Posterior cingulate gyrus (tissue), 11 donors: Measurements from ENCODE around the gene THSD4.
"Not testable (repeated sequence)": the region's sequence is repeated elsewhere in the genome, so short reads cannot be mapped to it uniquely, and the experiment has no call there.

Experiments used
- DNase-seq, 10 donors: peaks; one replicate each; pipeline versions ENCODE4 v3.0.0 to v3.0.0-alpha.2; 2020 to 2021; ENCODE audit warnings: mixed read lengths in 3 of 10
- intact Hi-C: fragments of 100-400 bp; cut with DNase I; formaldehyde crosslinking; loops from one replicate; pipeline ENCODE4 v1.15.1; 2023

THSD4 gene

DNA sequence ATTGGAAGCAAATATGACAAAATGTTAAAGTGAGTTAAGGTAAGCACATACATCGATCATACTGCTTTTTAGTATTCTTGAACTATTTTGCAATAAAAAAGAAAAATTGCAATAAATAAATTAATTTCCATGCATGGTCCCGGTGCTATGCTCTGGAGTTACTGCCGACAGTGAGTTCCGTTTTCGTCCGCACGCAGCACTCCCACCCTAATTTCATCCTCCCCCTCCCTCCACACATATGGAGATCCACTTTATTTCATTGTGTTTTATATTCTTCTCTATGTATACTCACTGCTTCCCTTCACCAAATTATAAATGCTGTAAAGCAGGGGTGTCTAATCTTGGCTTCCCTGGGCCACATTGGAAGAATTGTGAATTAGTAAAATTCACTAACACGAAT, 247.3 kb downstream of the THSD4 start:
- DNase-seq = no peak
- intact Hi-C loops = no loop called here

DNA sequence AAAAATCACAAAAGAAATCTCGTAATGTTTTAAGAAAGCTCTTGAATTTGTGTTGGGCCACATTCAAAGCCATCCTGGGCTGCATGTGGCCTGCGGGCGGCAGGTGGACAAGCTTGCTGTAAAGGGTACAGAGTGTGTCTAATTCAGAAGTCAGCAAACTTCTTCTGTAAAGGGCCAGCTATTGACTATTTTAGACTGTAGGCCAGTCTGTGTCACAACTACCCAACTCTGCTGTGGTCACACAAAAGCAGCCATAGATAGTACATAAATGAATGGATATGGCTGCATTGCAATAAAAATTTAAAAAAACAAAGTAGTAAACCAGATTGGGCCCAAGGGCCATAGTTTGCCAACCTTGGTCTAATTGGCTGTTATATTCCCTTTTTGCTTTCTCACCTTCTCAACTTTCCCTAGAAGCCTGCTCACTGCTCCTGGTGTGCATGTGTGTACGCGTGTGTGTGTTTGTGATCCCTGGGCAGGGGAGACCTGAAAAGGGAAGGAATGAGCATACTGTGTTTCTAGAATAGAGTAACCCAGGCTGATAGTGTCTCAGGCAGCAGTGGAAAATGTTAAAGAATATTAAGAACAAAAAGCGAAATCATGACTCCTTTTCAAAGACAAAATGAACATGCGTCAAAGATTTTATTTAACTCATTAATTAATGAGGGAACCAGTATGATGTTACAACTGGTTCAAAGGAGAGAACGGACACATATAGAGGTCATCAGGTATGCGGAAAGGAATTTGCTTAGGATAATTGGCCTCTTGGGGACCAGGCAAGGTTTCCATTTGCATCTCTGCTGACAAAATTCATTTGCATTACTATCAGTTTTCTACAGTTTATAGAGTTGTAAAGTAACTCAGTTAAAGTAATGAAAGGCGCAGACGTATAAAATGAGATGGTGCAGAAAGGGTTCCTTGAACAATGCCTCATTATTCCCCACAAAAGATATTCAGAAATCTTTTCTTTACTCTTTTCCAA, 248.0 kb downstream of the THSD4 start:
- intact Hi-C loops = no loop called here
- DNase-seq = no peak

DNA sequence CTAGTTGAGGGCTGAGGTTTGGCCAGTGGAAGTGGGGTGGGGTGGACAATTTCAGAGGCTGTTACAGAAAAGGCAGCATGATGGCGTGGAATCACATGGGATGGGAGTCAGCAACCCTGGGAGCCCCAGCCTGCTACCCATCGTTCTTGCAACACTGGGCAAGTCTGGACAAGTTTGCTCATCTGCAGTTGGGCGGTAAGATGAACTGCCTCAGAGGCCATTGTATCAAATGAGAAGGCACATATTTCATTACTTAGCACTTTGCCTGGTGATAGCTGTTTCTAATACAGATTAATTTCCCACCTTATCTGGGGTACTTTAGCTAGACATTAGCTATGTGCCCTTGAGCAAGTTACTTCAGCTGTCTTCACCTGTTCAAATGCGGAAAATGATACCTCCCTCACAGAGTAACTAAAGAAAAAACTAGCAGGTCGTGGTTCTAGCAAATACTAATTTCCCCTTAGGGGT, 248.9 kb downstream of the THSD4 start:
- intact Hi-C loops = no loop called here
- no peak for DNase-seq

DNA sequence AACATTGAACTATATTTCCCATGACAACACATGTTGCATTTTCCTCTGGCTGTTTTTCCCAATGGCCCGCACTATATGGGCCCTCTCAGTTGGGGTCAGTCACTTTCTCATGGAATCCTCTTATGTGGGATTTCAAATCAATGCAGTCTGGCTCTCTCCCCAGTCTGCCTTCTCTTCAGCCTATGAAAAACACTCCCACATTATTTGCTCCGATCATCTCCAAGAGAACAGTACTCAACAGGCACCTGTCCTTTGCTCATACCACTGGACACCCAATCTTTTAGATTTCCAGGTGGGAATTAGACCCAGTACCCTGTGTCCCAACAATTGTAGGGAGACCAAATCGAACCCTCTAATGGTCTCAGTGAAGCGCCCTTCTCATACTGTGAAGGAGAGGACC, 251.3 kb downstream of the THSD4 start:
- intact Hi-C loops = no loop called here
- no peak for DNase-seq

DNA sequence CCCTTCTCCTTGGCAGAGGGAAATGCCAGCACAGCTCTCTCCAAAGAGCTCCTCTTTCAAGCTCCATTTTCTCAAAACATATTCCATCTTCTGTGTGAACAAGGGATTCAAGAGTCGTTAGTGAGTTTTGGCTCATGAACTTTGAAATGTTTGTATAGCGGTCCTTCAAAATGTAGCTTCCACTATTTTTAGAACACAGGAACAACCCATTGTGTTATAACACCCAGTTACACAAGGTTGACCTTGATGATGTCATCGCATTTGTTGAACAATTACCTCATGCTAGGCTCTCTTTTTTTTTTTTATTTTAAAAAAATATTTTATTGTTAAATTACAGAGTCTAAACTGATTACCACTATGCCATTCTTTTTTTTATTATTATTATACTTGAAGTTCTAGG, 251.7 kb downstream of the THSD4 start:
- DNase-seq = no peak

DNA sequence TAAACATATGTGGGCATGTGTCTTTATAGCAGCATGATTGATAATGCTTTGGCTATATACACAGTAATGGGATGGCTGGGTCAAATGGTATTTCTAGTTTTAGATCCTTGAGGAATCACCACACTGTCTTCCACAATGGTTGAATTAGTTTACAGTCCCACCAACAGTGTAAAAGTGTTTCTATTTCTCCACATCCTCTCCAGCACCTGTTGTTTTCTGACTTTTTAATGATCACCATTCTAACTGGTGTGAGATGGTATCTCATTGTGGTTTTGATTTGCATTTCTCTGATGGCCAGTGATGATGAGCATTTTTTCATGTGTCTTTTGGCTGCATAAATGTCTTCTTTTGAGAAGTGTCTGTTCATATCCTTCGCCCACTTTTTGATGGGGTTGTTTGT, 252.5 kb downstream of the THSD4 start:
- DNase-seq, intact Hi-C loops: not testable (repeated sequence)

More for the DNA sequence above, 251.7 kb downstream of the THSD4 start:
- intact Hi-C loops = no loop called here

DNA sequence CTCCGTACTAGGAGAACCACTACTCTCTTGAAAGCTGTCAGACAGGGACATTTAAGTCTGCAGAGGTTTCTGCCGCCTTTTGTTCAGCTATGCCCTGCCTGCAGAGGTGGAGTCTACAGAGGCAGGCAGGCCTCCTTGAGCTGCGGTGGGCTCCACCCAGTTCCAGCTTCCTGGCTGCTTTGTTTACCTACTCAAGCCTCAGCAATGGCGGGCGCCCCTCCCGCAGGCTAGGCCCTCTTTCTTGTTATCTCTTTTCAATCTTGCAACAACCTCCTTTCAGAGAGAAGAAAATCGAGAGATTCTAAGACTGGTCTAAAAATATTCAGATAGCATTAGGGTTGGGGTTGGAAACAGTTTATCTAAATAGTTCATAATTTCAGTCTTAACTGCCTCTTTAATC, 257.5 kb downstream of the THSD4 start:
- intact Hi-C loops, DNase-seq: not testable (repeated sequence)

DNA sequence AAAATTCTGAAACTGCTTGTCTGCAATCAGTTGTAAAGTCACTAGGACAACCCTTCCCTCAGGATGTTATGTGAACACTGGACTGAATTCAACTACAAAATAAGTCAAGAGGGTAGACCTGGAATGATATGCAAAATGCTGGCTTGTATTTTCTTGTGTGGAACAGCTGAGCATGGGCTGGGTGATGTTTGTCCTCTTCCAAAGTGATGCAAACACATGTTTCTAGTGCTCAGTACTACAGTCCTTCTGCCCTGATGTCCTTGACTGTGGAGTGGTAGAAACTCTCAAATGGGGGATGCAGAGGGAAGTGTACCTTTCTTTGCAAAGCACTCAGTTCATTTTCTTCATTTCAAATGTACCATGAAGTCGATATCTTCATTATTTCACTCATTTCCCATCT, 258.6 kb downstream of the THSD4 start:
- no peak for DNase-seq
- intact Hi-C loops = no loop called here

DNA sequence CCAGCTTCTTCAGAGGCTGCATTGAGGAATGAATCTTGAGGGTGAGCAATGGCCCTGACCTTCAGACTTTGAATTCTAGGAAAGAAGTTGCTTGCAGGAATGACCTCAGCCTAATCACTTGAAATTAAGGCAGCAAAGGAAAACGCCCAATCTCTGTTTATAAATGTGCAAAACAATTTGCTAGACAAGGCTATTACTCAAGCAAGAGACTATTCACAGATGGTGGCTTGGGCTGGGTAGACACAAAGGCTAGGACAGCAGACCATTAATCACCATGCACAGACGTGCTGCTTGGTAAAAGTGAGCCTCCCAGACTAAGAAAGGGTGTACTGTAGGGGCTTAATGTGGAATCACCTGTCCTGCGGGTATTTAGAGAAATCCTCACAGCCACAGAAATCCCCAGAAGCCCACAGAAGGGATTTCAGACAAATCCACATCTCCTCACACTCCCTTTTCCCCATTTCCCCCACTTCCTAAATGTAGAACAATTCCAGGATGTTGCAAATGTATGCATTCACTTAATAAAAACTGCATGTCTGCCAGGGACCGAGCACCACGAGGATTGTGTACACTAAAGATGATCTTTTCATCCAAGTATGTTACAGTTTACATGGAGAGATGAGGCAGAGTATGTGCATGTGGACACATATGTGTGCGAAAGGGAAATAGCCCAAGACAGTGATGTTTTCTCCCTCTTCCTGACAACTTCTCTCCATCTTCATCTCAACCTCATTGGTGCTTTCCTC, 259.5 kb downstream of the THSD4 start:
- intact Hi-C loops = no loop called here

DNA sequence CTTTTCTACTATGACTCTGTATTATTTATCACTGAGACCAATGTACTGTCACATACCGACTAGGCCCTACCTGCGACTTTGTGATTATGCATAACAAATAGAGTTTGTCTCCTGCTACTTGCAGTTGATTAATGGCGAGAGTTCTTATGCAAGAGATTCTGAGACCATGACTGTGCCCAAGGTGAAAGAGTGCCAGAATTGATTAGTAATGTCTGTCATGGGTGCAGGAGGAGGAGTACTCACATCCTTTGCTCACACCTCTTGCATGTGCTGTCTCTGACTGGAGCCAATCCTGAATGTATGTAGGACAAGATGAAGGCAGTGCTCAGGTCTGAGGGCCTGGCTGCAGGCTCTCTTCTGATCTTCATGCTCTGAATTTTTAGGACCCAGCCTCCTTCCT, 260.7 kb downstream of the THSD4 start:
- no peak for DNase-seq
- intact Hi-C loops = no loop called here

More for the DNA sequence above, 259.5 kb downstream of the THSD4 start:
- DNase-seq = no peak

DNA sequence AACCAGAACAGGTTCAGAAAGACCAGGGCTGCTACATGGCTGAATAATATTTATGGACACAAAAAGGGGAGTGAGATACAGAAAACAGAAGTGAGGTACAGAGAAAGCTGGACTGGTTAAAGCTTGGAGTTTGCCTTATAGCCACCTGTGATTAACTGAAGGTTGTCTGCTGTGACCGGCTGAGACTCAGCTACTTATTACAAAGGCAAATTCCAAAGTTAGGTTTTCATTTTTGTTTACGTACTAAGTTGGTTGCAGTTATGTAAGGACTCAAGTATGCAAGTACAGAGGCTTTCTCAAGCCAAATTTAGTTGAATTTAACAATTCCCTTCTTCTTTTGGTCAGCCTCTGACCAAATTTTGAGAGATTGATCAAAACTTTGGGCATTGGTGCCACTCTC, 264.6 kb downstream of the THSD4 start:
- DNase-seq = no peak
- intact Hi-C loops = loop anchor here (10.0 kb wide), 1 partner anchor 425 kb away; no protein-coding TSS in a partner anchor

DNA sequence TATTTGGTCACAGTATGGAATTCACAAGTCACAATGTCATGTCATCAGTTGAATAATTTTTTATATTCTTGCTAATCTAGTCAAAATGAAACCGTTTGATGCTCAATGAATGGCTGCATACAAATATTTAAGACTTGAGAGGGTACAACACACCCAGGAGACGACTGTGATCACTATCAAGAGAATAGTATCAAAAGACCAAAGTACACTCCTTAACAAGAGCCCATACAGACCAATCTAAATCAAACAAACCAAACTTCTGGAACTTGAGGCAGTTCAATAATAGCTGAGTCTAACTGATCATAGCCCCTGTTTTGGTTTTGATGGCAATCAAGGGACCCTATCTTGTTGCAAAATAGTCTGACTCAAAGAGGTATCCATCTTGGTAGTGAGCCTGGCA, 265.1 kb downstream of the THSD4 start:
- no peak for DNase-seq
- intact Hi-C loops = loop anchor here (10.0 kb wide), 1 partner anchor 424 kb away; no protein-coding TSS in a partner anchor

DNA sequence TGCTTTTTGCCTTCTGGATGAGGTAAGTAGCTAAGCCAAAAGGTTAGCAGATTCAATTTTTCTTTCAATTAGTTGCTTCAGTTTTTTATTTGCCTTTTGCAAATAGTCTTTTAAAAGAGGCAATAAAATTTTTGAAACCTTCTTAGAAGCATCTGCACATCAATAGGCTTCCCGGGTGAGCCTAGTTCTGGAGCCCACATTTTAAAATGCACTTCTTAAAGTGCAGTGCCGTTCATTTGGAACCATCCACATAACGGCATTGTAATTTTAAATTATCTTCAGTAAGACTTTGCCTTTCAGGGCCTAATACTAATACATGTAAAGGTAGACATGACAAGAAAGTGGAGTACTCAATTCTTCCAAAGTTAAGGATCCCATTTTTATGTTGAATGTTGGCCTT, 269.2 kb downstream of the THSD4 start:
- no peak for DNase-seq
- intact Hi-C loops = loop anchor here (10.0 kb wide), 1 partner anchor 420 kb away; no protein-coding TSS in a partner anchor

DNA sequence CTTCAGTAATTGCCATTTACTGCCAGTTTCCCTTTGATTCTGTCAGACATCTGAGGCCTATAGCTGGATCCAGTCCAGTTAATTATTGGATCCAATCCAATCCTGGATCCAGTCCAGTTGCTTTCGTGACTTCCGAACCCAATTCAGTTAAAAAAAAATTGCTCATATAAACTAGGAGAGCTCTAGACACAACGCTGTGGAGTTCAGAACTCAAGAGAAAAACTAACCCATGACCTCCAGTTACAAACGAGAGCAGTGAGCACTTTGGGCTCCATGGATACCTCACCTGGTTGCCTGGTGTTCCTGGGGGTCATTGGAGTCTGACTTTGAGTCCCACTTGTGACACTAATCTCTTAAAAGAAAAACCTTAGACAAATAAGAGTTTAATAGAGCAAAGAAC, 269.8 kb downstream of the THSD4 start:
- no peak for DNase-seq
- intact Hi-C loops = loop anchor here (10.0 kb wide), 1 partner anchor 420 kb away; no protein-coding TSS in a partner anchor

DNA sequence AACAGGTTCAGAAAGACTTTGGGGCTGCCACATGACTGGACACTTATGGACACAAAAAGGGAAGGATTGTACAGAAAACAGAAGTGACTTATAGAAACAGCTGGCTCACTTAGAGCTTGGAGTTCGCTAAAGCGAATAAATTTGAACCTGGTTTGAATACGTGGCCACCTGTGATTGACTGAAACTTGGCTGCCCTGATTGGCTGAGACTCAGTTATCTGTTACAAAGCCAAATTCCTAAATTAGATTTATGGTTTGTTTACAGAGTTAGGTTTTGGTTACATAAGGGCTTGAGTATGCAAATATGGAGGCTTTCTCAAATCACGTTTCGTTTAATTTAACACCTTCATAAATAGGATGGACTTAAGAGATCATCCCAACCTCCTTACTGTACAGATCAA, 270.2 kb downstream of the THSD4 start:
- intact Hi-C loops = loop anchor here (10.0 kb wide), 1 partner anchor 419 kb away; no protein-coding TSS in a partner anchor
- DNase-seq = no peak

DNA sequence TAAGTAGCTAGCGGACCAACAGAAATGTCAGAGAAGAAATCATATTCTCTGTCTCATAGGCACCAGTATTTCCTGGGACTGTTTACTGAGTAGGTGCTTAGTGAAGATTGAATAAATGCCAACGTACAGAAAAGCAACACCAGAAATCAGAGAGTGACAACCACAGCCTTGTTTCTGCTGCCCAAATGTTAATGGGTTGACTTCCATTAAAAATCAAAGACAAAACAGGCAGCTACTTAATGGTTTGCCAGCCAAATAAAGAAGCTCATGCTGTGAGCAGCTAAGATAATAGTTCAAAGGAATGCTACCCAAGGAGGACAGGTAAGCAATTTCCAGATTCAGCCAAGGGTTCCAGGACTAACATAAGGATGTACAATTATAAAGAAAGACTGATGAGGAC, 270.7 kb downstream of the THSD4 start:
- intact Hi-C loops = loop anchor here (2.0 to 10.0 kb wide), 2 partner anchors 55 to 419 kb away; no protein-coding TSS in a partner anchor
- no peak for DNase-seq

DNA sequence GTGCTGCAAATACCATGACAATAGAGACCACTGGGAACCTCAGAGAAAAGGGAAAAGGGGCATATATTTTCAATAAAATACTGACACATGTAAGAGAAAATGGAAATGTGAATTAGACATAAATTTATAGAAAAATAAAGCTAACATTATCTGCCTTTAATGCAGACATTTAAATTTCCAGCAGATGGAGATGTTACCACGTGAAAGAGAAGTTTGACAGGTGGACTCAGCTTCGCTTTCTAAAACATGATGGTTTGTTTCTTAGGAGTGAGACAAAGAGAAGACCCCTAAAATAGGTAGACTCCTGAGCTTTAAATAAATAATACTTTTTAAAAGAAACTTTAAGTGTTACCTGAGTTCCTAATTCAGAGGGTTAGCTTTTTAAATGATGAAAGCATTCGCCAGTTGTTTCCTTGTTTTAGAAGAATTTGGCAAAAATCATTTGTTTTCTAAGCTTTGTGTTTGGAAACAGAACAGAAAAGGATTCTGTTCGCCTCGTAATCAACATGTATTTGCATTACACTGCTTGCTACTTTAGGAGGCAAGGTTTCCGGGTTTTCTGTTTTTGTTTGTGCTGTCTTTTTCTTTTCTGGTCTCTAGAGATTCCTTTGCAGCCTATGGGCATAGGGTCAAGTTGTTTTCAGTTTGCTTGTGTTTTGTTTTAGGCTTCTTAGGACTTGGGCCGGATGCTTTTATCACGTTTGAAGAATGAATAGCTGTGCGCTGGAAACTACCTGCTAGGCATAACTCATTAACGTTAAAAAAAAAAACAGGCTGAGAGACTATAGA, 271.4 kb downstream of the THSD4 start:
- intact Hi-C loops = loop anchor here (2.0 to 10.0 kb wide), 2 partner anchors 54 to 418 kb away; no protein-coding TSS in a partner anchor
- DNase-seq = no peak

DNA sequence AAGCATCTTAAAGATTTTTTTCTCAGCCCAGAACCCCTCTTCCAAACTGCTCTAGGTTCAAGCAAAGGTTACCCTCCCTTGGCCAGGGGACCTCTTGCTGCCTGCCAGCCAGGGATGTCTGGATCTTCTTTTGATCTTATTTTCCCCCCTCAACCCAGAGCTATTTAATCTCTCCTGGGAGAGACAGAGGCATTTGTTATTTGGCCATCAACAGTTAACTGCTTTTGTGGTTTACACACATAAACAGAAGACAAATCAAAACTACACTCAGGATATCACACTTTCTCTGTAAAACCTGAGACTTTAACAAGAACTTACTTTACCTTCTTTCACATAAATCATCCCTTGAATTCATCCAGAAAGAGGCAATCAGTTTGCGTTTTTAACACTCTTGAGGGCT, 272.5 kb downstream of the THSD4 start:
- intact Hi-C loops = loop anchor here (2.0 to 10.0 kb wide), 2 partner anchors 53 to 417 kb away; no protein-coding TSS in a partner anchor
- no peak for DNase-seq

DNA sequence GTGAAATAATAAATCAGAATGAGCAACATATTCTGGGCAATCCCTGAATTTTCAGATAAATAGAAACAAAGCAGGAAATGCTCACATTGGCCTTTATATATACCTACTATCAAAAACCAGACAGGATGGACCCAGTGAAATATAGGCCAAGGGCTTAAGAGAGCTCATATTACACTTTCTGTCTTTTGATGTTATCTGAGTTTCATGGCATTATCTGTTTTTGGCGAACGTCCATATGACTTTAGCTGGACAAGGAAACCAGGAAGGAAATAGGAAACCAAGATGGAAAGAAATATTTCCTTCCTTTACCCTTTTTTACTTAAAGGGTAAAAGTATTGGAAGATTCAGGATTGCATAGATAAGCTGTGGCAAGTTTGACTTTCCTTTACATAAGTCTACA, 274.8 kb downstream of the THSD4 start:
- DNase-seq = no peak
- intact Hi-C loops = no loop called here

DNA sequence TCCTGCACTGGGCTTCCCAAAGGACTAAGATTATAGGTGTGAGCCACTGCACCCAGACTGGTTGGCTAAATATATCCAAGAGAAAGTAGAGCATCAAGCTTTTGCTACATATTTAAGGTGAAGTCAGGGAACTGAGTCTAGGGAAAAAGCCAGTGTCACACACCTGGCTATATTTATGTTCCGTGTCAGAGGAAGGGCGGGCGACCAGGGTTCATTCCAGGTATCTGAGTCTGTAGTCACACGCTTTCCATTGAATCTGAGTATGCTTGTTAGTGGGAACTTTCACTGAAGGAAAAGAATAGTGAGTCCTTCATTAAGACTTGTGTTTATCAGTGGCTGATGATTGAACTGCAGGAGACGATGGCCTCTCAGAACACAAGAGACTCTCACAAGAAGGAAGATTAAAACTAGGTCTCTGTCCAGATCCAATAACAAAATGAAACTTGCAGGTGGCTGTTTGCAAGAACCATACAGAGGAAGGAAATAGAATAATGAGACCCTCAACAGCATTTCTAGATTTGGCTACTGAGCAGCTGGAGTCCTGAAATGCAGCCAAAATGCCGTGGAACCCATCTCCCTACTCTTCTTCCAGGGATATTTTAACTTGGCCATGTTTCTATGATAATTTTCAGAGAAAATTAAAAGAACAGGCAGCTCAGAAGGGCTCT, 276.3 kb downstream of the THSD4 start:
- DNase-seq = no peak
- intact Hi-C loops = no loop called here
